Liver (tissue), 10 donors: ENCODE results near the gene HCAR2. TPM values are rescaled to one million over a fixed set of nuclear protein-coding genes. Genes with fewer than 3 reads are reported as not detected.

Source experiments
- DNase-seq: peaks from one replicate; pipeline ENCODE4 v3.0.0-alpha.2; 2017; ENCODE audit warnings: low spot score
- H3K27ac ChIP-seq, 2 donors: one replicate each; pipeline ENCODE4 v1.7.0; 2013; ENCODE audit warnings: inconsistent platforms in 2 of 2, low read length in 2 of 2, control low read depth in 1 of 2, low read depth in 1 of 2, mild to moderate bottlenecking in 1 of 2
- H3K27me3 ChIP-seq, 4 donors: one replicate each; pipeline versions ENCODE4 v1.6.1 to v1.7.0; 2013; ENCODE audit warnings: low read length in 3 of 4, inconsistent platforms in 1 of 4, mild to moderate bottlenecking in 1 of 4, moderate library complexity in 1 of 4; ENCODE audit not compliant: control insufficient read depth in 4 of 4, insufficient read depth in 4 of 4
- H3K36me3 ChIP-seq, 4 donors: one replicate each; pipeline versions ENCODE4 v1.6.1 to v1.7.0; 2013; ENCODE audit warnings: low read length in 3 of 4, mild to moderate bottlenecking in 3 of 4, low read depth in 1 of 4, moderate library complexity in 1 of 4; ENCODE audit not compliant: control insufficient read depth in 4 of 4, insufficient read depth in 3 of 4
- H3K4me1 ChIP-seq, 4 donors: one replicate each; pipeline versions ENCODE4 v1.6.1 to v1.7.0; 2013; ENCODE audit warnings: low read length in 3 of 4, mild to moderate bottlenecking in 3 of 4, moderate library complexity in 1 of 4; ENCODE audit not compliant: control insufficient read depth in 4 of 4, insufficient read depth in 4 of 4
- H3K4me3 ChIP-seq, 3 donors: one replicate each; pipeline versions ENCODE4 v1.6.1 to v1.7.0; 2013; ENCODE audit warnings: low read length in 3 of 3, control low read depth in 1 of 3, low read depth in 1 of 3, mild to moderate bottlenecking in 1 of 3
- H3K9ac ChIP-seq, 2 donors: one replicate each; pipeline ENCODE4 v1.7.0; 2013; ENCODE audit warnings: low read length in 2 of 2, mild to moderate bottlenecking in 2 of 2, moderate library complexity in 2 of 2, control low read depth in 1 of 2, low read depth in 1 of 2
- H3K9me3 ChIP-seq, 4 donors: one replicate each; pipeline versions ENCODE4 v1.6.1 to v1.7.0; 2013; ENCODE audit warnings: low read length in 3 of 4; ENCODE audit not compliant: control insufficient read depth in 4 of 4
- EGR1 ChIP-seq, 2 donors: IDR thresholded peaks; 2 replicates each; pipeline ENCODE4 v1.6.1; 2016 to 2018; ENCODE audit warnings: antibody characterized with exemption in 2 of 2, low read depth in 2 of 2
- FOXA1 ChIP-seq: IDR thresholded peaks from 2 replicates; pipeline ENCODE4 v1.6.1; 2016; ENCODE audit warnings: antibody characterized with exemption
- GABPA ChIP-seq, 2 donors: IDR thresholded peaks in 1 of 2; conservative IDR thresholded peaks in 1 of 2; 2 replicates each; pipeline ENCODE4 v1.6.1; 2016; ENCODE audit warnings: antibody characterized with exemption in 2 of 2, mild to moderate bottlenecking in 1 of 2, moderate library complexity in 1 of 2
- HNF4A ChIP-seq, 2 donors: conservative IDR thresholded peaks; 2 replicates each; pipeline ENCODE4 v1.6.1; 2016; ENCODE audit warnings: antibody characterized with exemption in 2 of 2, mild to moderate bottlenecking in 2 of 2
- HNF4G ChIP-seq: IDR thresholded peaks from 2 replicates; pipeline ENCODE4 v1.6.1; 2016; ENCODE audit warnings: antibody characterized with exemption
- JUND ChIP-seq, 2 donors: IDR thresholded peaks; 2 replicates each; pipeline ENCODE4 v1.6.1; 2016; ENCODE audit warnings: antibody characterized with exemption in 2 of 2
- RAD21 ChIP-seq, 2 donors: IDR thresholded peaks; 2 replicates each; pipeline ENCODE4 v1.6.1; 2016; ENCODE audit warnings: antibody characterized with exemption in 2 of 2, mild to moderate bottlenecking in 2 of 2
- REST ChIP-seq: IDR thresholded peaks from 2 replicates; pipeline ENCODE4 v1.6.1; 2016; ENCODE audit warnings: antibody characterized with exemption, mild to moderate bottlenecking
- RXRA ChIP-seq, 2 donors: IDR thresholded peaks; 2 replicates each; pipeline ENCODE4 v1.6.1; 2017 to 2018; ENCODE audit warnings: antibody characterized with exemption in 2 of 2, mild to moderate bottlenecking in 1 of 2
- TAF1 ChIP-seq: conservative IDR thresholded peaks from 2 replicates; pipeline ENCODE4 v1.6.1; 2016; ENCODE audit warnings: antibody characterized with exemption, mild to moderate bottlenecking
- YY1 ChIP-seq: IDR thresholded peaks from 2 replicates; pipeline ENCODE4 v1.6.1; 2016; ENCODE audit warnings: antibody characterized with exemption, mild to moderate bottlenecking
- WGBS: extraction: QIAGEN DNeasy Blood & Tissue Kit; methylation state at CpG from one replicate; pipeline ENCODE4 v1.1.7; 2013; 5-methylcytosine and 5-hydroxymethylcytosine counted together
- polyA plus RNA-seq, 2 donors: library from polyadenylated mRNA; stranded (reverse) in 1 of 2; unstranded in 1 of 2; fragments of 200-250 nt in 1 of 2; fragments of >200 nt in 1 of 2; fragmentation: Nextera tagmentation in 1 of 2; extraction: Ambion mirVana in 1 of 2; gene quantifications; one replicate each; pipeline versions ENCODE4 v1.2.1 to v1.2.3, GENCODE V29; 2013 to 2015
- small RNA-seq: library from RNA; depleted of rRNA; stranded (forward); fragments of <200 nt; gene quantifications from one replicate; pipeline ENCODE3, GENCODE V24; 2014
- total RNA-seq, 2 donors: library from RNA; depleted of rRNA; stranded (reverse); fragments of >200 nt; gene quantifications; one replicate each; pipeline ENCODE4 v1.2.3, GENCODE V29; 2014
- donor health status: healthy.
- donor health status: healthy.
- donor health status: healthy.
- donor health status: healthy.
- donor health status: healthy.

Gene HCAR2
- total and polyA plus RNA-seq, 4 donors, result 0.08 to 0.70 (median 0.08) TPM; not detected in 1

- H3K4me1 ChIP-seq, result no peaks in the 10 kb centered on the region
- WGBS, result 82% methylated on average over 11 of the region's 11 CpGs
- TF ChIP-seq REST, result no peak
- no peak for TF ChIP-seq TAF1
- no peak for TF ChIP-seq JUND (IDR thresholded peaks at IDR 0.05)
- TF ChIP-seq HNF4G, result no peak
- no peak for TF ChIP-seq HNF4A (conservative IDR thresholded peaks at IDR 0.05)
- TF ChIP-seq RXRA (IDR thresholded peaks at IDR 0.05), result no peak
- no peak for TF ChIP-seq YY1
- no peak for TF ChIP-seq RAD21 (IDR thresholded peaks at IDR 0.05)
- no peak for TF ChIP-seq GABPA (IDR thresholded peaks at IDR 0.05 in 1 of 2, conservative IDR thresholded peaks at IDR 0.05 in 1 of 2)
- no peak for TF ChIP-seq FOXA1
- TF ChIP-seq EGR1 (IDR thresholded peaks at IDR 0.05; ENCODE audit: low read depth in 2 of 2), result no peak
- no peak overlapping the region for H3K4me3 ChIP-seq
- H3K9me3 ChIP-seq, result no peaks in the 10 kb centered on the region
- no peak overlapping the region for H3K27ac ChIP-seq
- H3K36me3 ChIP-seq, result no peaks in the 10 kb centered on the region
- no peaks in the 10 kb centered on the region for H3K27me3 ChIP-seq
- no peak for DNase-seq
- H3K9ac ChIP-seq, result no peak overlapping the region
These were observed 51.5 kb downstream of the HCAR2 start for GRCh38 chr12:122651520-122652224.

Small RNA genes within 50 kb of the gene (small RNA-seq; reads per million reads assigned to genes)
- not detected for gene AC026333.2

Other genes with a start within 250 kb of the HCAR2 start
- gene ZCCHC8, start 202.4 kb downstream of the HCAR2 start, total RNA-seq, result 10 to 100 TPM; 18.7 to 20.5 TPM
- 1 to 10 TPM; 5.2 to 7.2 TPM for gene ZCCHC8, start 202.4 kb downstream of the HCAR2 start, polyA plus RNA-seq
- 10 to 100 TPM; 22.4 to 31.4 TPM for gene RSRC2, start 176.4 kb downstream of the HCAR2 start, total RNA-seq
- gene RSRC2, start 176.4 kb downstream of the HCAR2 start, polyA plus RNA-seq, result 10 to 100 TPM; 15.5 to 29.0 TPM
- 10 to 100 TPM in 1 of 2 donors, 1 to 10 TPM in 1; 5.6 to 34.7 TPM for gene KNTC1, start 176.1 kb downstream of the HCAR2 start, total RNA-seq
- 1 to 10 TPM; 1.3 to 2.5 TPM for gene KNTC1, start 176.1 kb downstream of the HCAR2 start, polyA plus RNA-seq
- 1 to 10 TPM in 1 of 2 donors, under 1 TPM in 1; 0.08 to 1.3 TPM for gene HCAR3, start 13.5 kb upstream of the HCAR2 start, total RNA-seq
- under 1 TPM in 1 of 2 donors, not detected in 1; 0.10 TPM for gene HCAR3, start 13.5 kb upstream of the HCAR2 start, polyA plus RNA-seq
- under 1 TPM in 1 of 2 donors, not detected in 1; 0.19 TPM for gene HCAR1, start 27.5 kb upstream of the HCAR2 start, total RNA-seq
- gene HCAR1, start 27.5 kb upstream of the HCAR2 start, polyA plus RNA-seq, result under 1 TPM in 1 of 2 donors, not detected in 1; 0.01 TPM
- gene DENR, start 49.5 kb upstream of the HCAR2 start, total RNA-seq, result 10 to 100 TPM; 14.1 to 17.4 TPM
- 10 to 100 TPM; 10.9 to 17.7 TPM for gene DENR, start 49.5 kb upstream of the HCAR2 start, polyA plus RNA-seq
- under 1 TPM; 0.28 to 0.67 TPM for gene CCDC62, start 71.2 kb upstream of the HCAR2 start, total RNA-seq
- gene CCDC62, start 71.2 kb upstream of the HCAR2 start, polyA plus RNA-seq, result under 1 TPM in 1 of 2 donors, not detected in 1; 0.03 TPM
- 10 to 100 TPM; 18.3 to 52.5 TPM for gene HIP1R, start 132.1 kb upstream of the HCAR2 start, total RNA-seq
- 10 to 100 TPM; 12.4 to 15.8 TPM for gene HIP1R, start 132.1 kb upstream of the HCAR2 start, polyA plus RNA-seq
- 1 to 10 TPM; 4.4 to 6.8 TPM for gene VPS37B, start 192.8 kb upstream of the HCAR2 start, total RNA-seq
- 1 to 10 TPM; 2.3 to 3.2 TPM for gene VPS37B, start 192.8 kb upstream of the HCAR2 start, polyA plus RNA-seq